AG08395 (cell line): ENCODE measurements around the gene FBXO28.
A peak's percentile ranks its signal among the peaks of the same experiment; 100 is the strongest.

Experiments used
- DNase-seq: peaks from one replicate; pipeline ENCODE4 v3.0.0; 2012; ENCODE audit warnings: mixed read lengths, low spot score

FBXO28 gene

DNA sequence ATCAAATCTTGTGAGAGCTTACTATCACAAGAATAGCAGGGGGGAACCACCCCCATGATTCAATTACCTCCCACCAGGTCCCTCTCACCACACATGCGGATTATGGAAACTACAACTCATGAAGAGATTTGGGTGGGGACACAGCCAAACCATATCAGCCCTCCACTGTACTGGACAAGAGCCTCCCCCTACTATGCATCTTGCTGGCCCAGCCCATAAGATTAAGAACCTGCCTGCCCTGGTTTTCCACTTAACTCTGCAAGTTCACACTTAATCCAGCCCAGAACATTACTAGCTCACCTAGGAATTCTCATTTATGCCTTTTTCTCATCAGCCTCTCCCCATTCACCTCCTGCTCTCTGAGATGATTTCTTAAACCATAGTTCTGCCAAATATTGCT, 18.0 kb upstream of the FBXO28 start:
- no peak for DNase-seq

DNA sequence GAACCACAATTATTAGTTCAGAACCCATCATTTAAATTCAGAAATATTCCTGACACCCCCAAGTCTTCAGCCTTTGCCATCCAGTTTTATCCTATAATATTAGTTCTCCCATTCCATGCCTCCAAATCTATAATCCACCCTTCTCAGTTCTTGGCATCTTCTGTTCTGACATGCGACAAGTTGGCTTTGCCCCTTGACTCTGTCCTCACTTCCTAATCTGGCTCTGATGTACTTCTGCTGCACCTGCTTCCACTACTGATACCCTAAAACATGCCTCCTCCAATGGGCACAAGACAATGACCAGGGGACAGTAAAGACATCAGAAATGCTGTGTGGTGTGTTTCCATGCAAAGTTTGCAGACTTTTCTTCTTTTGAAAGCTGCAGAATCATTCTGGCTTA, 17.1 kb upstream of the FBXO28 start:
- DNase-seq = no peak

DNA sequence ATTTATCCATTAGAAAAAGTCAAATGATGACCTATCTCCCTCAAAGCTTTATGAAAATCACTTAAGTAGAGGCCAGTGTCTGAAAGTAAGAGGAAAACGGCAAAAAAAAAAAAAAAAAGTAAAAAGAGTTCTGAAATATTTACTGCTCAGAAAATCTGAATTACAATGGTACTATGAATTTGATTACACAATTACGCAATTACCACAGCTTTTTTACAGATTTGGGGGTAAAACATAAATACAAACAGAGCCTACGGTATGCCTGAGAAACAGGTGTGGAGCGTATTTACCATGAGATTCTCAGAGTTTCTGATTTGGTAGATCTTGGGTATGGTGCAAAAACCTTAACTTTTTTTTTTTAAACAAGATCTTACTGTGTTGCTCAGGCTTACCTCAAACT, 15.9 kb upstream of the FBXO28 start:
- DNase-seq = no peak

DNA sequence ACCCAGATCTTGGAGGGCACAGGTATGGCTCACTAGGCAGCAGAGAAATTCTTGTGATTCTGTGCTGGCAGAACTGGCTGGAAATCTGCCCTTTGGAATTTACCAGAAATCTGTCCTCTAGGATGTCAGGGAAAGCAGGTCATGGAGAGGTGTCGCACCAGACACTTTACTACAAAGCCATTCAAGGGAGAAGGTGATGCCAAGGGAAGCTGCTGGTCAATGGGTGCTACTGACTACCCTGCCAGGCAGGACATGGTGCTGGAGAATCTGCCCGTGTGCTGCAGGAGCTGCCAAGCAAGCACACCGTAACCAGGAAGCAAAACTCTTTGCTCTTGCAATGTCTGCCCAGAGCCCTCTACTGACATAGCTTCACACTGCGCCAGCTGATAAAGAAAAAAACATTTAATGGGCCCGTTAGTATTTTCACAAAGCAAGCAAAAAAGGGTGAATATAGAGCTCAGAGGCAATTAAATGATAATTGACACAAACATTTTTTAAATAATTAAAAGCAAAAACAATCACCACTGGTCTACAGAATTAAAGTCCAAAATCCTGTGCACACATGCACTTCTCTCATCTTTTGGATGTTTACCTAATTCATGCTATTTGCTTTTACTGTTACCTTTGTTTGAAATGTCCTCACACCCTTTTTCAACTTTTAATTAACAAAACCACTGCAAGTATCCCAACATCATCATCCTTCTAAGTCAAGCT, 7.2 kb upstream of the FBXO28 start:
- peak; percentile 60 for DNase-seq

DNA sequence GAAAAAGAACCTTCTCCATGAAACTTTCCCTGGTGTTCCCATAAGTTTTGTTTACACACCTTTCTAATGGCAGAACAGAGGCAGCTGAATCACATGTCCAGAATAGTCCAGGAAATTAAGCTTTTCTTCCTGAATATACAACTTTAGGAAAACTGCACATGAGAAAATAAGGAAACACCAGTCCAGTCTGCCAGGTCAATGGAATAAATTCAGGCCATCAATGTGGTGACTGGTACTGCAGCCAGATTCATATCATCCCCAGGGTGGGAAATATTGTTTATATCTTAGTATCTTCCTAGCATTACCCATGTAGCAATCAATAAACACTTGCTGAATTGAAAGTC, 6.7 kb upstream of the FBXO28 start:
- no peak for DNase-seq

DNA sequence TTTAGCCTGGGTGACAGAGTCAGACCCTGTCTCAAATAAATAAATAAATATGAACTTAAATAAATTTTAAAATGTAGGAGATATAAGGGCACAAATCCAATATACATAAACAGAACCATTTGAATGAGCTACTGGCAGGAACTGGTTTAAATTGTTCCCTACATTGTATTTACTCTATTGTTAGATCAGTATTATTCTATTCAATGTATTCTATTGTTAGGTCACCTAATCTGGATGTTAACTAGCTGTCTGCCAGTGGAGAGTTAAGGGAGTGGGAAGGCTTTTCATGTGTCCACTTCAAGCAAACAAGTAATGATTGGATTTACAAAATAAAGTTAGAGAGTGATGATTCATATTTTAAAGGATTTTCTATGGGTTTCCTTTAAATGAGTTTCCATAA, 4.9 kb upstream of the FBXO28 start:
- no peak for DNase-seq

DNA sequence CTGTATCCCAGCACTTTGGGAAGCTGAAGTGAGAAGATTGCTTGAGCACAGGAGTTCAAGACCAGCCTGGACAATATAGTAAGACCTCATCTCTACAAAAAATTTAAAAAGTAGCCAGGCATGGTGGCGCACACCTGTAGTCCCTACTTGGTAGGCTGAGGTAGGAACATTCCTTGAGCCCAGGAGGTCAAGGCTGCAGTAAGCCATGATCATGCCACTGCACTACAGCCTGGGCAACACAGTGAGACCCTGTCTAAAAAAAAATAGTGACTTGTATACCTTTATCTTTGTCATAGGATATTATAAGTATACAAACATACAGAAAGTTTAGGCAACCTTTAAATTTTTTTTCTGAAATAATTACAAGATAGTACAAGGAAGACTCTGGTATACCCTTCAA, 3.9 kb upstream of the FBXO28 start:
- no peak for DNase-seq

DNA sequence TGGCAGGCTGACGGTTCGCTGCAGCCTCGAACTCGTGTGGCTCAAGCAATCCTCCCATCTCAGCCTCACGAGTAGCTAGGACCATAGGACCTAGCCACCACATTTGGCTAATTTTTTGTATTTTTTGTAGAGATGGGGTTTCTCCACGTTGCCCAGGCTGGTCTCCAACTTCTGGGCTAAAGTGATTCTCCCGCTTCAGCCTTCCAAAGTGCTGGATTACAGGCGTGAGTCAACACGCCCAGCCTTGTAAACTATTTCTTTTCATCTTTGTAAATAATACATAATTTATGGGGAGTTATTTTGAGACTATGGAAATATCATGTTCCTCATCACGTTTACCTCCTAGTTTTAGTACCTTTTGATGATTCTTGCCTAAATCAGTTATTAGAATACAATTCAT, 906 bp upstream of the FBXO28 start:
- DNase-seq = no peak

DNA sequence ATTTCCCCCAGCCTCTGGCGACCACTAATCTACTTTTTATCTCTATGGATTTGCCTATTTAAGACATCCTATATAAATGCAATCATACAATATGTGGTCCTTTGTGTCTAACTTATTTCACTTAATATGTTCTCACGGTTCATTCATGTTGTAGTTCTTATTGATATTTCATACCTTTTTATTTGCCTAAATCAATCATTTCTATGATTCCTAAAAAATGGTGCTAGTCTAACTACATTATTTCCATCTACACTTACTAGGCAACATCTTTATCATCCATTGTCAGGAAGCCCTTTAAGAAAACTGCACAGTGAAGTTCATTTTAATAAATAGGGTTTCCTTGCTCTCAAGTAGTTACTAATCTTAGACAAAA, 380 bp upstream of the FBXO28 start:
- no peak for DNase-seq

DNA sequence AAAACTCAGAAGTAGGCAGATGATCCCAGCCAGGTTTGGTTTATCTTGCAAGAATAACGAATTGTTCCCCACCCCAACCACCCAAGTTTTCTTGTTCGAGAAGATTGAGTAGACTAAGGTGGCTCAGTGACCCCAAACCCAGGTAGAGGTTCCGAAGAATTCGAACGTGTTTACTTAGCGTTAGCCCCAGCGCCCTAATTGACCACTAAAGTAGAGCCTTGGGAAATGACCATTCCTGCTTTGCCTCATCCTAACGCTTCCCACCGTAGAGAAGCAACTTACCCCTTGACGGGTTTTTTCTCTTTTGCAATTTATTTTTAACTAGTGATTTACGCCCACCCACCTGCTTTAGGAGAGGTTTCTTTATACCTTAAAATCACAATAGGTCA, 870 bp downstream of the FBXO28 start:
- DNase-seq = no peak

DNA sequence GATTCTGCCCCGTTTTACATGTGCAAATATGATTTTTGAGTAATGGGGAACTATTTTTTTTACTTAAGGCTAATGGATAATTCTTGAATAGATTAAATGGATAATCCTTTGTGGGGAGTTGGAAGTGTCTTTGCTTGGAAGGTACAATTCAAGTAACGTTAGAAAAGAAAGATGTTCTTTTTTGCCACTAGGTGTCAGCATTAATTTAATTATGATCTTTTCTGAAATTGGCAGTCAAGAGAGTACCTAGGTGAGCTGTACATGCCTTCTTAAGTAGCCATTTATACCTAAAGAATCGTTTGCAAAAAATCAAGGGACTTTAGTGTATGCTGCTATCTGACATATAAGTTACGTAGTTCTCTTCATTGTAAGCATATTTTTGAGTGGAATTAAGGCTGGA, 2.2 kb downstream of the FBXO28 start:
- DNase-seq = peak; percentile 22

DNA sequence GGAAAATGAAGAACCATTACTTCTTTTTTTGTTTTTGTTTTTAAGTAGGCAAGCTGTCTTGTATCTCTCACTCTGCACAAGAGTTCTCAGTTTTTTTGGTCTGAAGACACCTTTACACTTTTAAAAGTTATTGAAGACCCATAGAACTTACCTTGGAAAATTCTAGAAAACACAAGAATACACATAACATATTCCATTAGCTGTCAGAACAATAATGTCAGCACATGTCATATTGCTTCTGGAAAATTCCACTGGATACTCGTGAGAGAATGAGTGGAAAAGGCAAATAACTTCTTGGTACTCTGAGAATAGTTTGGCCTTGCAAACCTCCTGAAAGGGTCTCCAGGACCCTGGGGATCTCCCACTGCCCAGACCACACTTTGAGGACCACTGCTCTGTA, 4.8 kb downstream of the FBXO28 start:
- DNase-seq = no peak

DNA sequence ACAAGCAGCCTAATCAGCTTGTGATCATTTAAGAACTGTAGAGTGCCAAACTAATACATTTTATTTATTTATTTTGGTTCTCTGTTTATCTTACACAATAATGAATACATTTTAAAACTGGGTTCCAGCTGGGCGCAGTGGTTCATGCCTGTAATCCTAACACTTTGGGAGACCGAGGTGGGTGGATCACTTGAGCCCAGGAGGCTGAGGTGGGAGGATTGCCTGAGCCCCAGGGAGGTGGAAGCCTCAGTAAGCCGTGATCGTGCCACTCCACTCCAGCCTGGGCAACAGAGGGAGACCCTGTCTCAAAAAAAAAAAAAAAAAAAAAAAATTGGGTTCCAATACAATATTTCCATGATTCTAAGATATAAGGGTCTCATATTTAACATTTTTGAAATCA, 9.2 kb downstream of the FBXO28 start:
- no peak for DNase-seq

DNA sequence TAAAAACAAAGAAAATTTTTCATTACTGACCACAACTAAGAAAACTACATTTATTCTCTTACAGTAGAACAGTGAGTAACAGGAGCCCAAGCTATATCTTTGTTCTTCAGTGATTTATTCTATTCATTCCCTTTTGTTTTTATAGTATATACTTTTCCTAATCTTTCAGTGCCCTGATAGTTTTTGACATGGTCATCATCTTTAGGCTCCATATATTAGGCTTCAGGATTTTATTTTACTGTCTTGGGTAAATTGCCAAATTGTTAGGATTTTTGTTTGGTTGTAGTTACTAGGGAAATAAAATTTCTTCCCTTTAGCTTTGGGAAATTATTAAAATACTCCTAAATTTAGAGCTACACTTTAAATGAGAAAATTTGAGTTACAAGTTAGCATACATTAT, 10.3 kb downstream of the FBXO28 start:
- DNase-seq = no peak

DNA sequence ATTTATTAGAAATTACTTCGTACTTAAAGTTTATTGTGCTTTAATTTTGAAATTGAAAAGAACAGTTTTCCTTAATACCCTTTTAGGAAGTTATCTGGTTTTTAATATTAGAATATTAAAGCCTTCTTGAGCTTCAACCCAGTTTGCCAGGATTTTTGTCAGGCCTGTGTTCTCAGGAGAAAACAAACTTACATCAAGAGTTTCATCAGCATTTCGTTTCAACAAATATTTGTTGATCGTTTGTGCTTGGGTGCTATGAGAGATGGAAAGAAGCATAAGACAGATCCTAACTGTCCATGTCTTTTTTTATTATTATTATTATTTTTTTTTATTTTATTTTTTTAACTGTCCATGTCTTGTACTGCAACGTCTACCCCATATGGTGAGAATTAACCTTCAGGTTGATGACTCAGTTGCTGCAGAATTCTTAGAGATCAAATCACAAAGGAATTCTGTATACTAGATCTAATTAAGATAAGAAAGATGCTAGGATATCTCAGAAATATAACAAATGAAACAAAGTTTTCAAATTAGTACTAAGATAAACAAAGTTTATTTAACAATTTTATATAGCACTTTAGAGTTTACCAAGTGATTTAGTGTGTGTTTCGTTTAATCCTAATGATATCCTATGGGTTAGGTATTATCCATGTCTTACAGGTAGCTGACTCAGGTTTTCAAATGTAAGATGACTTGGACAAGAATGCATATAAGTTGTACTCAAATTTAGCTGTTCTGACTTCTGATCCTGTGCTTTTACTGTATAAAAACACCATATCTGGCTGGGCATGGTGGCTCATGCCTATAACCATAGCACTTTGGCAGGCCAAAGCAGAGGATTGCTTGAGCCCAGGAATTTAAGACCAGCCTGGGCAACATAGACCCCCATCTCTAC, 14.3 kb downstream of the FBXO28 start:
- peak; percentile 43 for DNase-seq

DNA sequence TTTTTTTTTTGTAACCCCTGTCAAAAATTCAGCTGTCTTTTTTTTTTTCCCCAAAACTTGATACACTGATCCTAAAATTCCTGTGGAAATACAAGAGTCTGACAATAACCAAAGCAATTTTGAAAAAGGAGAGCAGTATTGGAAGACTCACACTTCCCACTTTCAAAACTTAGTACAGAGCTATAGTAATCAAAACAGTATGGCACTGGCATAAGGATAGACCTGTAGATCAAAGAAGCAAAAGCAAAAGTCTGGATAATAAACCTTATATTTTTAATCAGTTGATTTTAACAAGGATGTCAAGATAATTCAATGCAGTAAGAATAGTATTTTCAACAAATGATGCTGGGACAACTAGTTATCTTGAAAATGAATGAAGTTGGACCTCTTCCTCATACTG, 17.3 kb downstream of the FBXO28 start:
- no peak for DNase-seq

DNA sequence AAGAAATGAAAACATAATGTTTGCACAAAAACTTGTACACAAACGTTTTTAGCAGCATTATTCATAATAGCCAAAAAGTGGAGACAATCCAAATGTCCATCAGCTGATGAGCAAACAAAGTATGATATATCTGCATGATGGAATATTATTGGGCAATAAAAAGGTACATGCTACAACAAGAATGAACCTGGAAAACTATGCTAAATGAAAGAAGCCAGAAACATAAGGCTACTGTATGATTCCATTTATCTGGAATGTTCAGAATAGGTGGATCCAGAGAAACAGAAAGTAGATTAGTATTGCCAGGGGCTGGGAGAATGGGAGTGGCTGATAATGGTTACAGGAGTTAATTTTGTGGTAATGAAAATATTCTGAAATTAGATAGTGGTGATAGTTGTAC, 19.0 kb downstream of the FBXO28 start:
- no peak for DNase-seq

DNA sequence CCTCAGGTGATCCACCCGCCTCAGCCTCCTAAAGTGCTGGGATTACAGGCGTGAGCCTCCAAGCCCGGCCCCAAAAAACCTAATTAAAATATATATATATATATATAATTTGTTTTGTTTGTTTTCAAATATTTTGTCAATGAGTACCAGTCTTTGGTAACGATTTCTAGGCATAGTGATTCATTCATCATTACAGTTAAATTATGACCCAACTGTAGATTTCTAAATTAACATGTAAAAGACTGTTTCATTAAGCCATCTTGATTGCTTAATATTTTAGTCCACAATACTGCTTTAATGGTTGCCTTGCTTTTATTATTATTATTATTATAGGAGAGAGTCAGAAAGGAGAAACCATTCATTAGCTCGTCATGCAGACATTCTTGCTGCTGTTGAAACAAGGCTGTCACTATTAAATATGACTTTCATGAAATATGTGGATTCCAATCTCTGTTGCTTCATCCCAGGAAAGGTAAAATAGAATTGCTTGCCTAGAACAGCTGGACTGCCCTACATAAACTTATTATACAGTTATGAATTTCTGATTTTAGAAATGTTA, 19.9 kb downstream of the FBXO28 start:
- DNase-seq = no peak

DNA sequence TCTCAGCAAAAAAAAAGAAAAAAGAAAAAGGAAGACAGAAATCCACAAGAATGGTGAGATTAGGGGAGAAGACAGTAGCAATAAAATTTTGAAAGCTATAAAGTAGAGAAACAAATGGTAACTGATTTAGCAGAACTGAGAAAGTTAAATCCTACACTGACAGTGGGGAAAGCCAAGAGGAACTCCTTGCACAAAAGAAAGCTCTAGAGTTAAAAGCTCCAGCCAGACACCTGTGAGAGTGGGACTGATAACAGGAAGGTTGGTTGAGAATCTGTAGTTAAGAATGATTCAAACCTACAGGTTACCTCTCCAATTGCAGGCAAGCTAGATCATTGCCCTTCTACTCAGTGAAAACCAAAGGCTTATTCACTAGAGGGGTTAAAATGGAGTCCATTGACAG, 23.6 kb downstream of the FBXO28 start:
- no peak for DNase-seq

DNA sequence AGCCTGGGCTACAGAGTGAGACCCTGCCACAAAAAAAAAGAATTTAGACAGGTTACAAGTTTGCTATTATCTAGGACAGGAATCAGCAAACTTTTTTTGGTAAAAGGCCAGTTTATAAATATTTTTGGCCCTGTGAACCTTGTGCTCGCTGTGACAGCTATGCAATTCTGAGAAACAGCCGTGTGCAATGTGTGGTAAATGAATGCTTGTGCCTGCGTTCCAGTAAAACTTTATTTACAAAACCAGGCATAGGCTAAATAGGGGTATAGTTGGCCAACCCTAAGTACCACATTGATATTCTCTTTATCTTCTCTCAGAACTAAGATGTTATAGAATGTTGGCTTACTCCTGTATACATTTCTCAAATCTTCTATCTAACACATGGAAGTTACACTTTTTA, 24.3 kb downstream of the FBXO28 start:
- no peak for DNase-seq

DNA sequence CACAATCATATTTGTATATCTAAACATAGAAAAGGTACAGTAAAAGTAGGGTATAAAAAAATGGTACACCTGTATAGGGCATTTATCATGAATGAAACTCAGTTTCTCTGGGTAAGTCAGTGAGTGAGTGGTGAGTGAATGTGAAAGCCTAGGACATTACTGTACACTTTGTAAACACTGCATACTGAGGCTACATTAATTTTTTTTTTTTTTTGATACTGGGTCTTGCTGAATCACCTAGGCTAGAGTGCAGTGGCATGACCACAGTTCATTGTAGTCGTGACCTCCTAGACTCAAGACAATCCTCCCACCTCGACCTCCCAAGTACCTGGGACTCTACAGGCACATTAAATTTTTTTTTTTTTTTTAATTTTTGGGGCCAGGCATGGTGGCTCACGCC, 27.8 kb downstream of the FBXO28 start:
- DNase-seq = no peak

DNA sequence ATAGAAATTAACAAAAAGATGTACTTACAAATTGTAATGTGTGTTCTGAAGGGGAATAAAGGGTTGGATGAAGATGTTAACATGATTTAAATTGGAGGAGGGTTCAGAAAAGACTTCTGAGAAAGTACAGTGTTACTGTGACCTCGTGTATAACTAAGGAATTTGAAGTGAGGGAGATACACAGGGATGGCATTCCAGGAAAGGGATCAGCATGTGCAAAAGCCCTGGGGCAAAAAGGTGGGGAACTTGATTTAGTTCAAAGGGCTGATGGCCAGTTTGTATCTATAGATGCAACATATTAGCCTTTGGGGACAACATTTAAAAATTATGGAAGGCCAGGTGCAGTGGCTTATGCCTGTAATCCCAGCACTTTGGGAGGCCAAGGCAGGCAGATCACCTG, 35.8 kb downstream of the FBXO28 start:
- DNase-seq = no peak

DNA sequence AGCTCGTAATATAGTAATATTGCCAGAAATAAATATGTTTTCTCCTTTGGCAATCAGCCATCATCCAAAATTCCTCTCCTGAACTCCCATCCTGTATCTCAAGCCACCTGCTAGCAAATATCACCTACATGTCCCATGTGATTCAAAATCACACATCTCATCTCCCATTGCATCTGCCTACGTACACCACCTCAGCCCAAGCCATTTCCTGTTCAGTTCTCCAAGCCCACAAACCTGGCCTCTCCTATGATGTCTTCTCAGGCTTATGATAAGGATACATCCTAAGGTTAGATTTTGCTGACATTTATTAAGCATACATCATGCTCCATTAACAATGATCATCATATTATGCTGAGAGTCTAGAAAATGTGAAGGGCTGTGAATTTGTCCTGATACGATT, 37.2 kb downstream of the FBXO28 start:
- DNase-seq = no peak

DNA sequence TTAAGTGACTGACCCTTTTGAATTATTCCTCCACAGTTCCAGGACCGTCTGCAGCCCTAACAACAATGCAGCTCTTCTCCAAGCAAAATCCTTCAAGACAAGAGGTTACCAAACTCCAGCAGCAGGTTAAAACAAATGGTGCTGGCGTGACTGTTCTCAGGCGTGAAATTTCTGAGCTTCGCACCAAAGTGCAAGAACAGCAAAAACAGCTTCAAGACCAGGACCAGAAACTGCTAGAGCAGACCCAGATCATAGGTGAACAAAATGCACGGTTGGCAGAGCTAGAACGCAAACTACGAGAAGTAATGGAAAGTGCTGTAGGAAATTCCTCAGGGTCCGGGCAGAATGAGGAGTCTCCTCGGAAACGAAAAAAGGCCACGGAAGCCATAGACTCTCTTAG, 43.4 kb downstream of the FBXO28 start:
- no peak for DNase-seq
